H1 (cell line): ENCODE measurements around the gene TMEM89. TPM values are rescaled to one million over a fixed set of nuclear protein-coding genes. Genes with fewer than 3 reads are reported as not detected.

ENCODE experiments used
- CTCF ChIA-PET: fragments of 300-600 bp; sonication (Branson Sonifier 250); formaldehyde crosslinking; loops from one replicate; lab custom pipeline; 2021; ENCODE audit not compliant: partially characterized antibody; lab: Charles Lee
- POLR2A ChIA-PET: fragments of 300-600 bp; sonication (Branson Sonifier 250); formaldehyde crosslinking; loops from one replicate; lab custom pipeline; 2021; ENCODE audit warnings: inconsistent platforms; ENCODE audit not compliant: partially characterized antibody; lab: Charles Lee
- DNase-seq, 2 experiments: peaks; one replicate each; pipeline versions ENCODE4 v3.0.0 to v3.0.0-alpha.2; 2010 to 2022; ENCODE audit warnings: low spot score in 2 of 2, low read depth in 1 of 2, mixed read lengths in 1 of 2
- FAIRE-seq: peaks from 2 replicates; lab custom pipeline; 2011; peaks lifted over from hg19 to GRCh38; lab: Jason Lieb, UNC
- H2AFZ ChIP-seq: 2 replicates; pipeline ENCODE4 v1.8.1; 2012; ENCODE audit warnings: low read length, inconsistent platforms
- H2AK5ac ChIP-seq: 2 replicates; pipeline ENCODE4 v1.6.1; 2013; ENCODE audit warnings: low read depth, low read length
- H2BK120ac ChIP-seq: replicated peaks from 2 replicates; pipeline ENCODE3; 2013; ENCODE audit warnings: low read depth, low read length, inconsistent platforms
- H2BK12ac ChIP-seq: 2 replicates; pipeline ENCODE4 v1.6.1; 2013; ENCODE audit warnings: low read depth, low read length
- H2BK15ac ChIP-seq: 2 replicates; pipeline ENCODE4 v1.6.1; 2013; ENCODE audit warnings: low read length
- H2BK20ac ChIP-seq: 2 replicates; pipeline ENCODE4 v1.6.1; 2013; ENCODE audit warnings: low read length
- H2BK5ac ChIP-seq: 2 replicates; pipeline ENCODE4 v1.6.1; 2013; ENCODE audit warnings: low read depth, low read length
- H3K14ac ChIP-seq: 2 replicates; pipeline ENCODE4 v1.6.1; 2013; ENCODE audit warnings: inconsistent platforms; ENCODE audit not compliant: insufficient read length
- H3K18ac ChIP-seq: 2 replicates; pipeline ENCODE4 v1.6.1; 2013; ENCODE audit warnings: low read length; ENCODE audit errors: extremely low read depth
- H3K23ac ChIP-seq: 2 replicates; pipeline ENCODE4 v1.6.1; 2013; ENCODE audit warnings: inconsistent platforms; ENCODE audit not compliant: insufficient read length
- H3K23me2 ChIP-seq: 2 replicates; pipeline ENCODE4 v1.6.1; 2013; ENCODE audit warnings: low read depth, low read length
- H3K27ac ChIP-seq: 2 replicates; pipeline ENCODE4 v1.6.1; 2011; ENCODE audit warnings: low read depth, low read length, inconsistent platforms
- H3K27me3 ChIP-seq, 4 experiments: replicated peaks in 1 of 4; 1 replicate in 1 of 4; 2 replicates in 3 of 4; pipeline versions ENCODE4 v1.6.1 to v1.8.1; 2011 to 2013; ENCODE audit warnings: low read length in 3 of 4, mild to moderate bottlenecking in 3 of 4, inconsistent platforms in 2 of 4, mixed read lengths in 2 of 4, moderate library complexity in 1 of 4; ENCODE audit not compliant: control insufficient read depth in 3 of 4, insufficient read depth in 3 of 4; ENCODE audit errors: extremely low read depth in 1 of 4
- H3K36me3 ChIP-seq, 4 experiments: 2 replicates each; pipeline versions ENCODE4 v1.6.1 to v1.8.1; 2011 to 2013; ENCODE audit warnings: mild to moderate bottlenecking in 4 of 4, low read length in 3 of 4, moderate library complexity in 2 of 4, control low read depth in 1 of 4, inconsistent platforms in 1 of 4; ENCODE audit not compliant: insufficient read depth in 4 of 4, control insufficient read depth in 2 of 4
- H3K4ac ChIP-seq: replicated peaks from 2 replicates; pipeline ENCODE3; 2013; ENCODE audit warnings: low read length, low read depth, mixed read lengths, inconsistent platforms; ENCODE audit not compliant: insufficient read length
- H3K4me1 ChIP-seq, 4 experiments: replicated peaks in 1 of 4; 1 replicate in 1 of 4; 2 replicates in 3 of 4; pipeline versions ENCODE4 v1.6.1 to v1.8.1; 2011 to 2013; ENCODE audit warnings: low read length in 3 of 4, inconsistent platforms in 2 of 4, mixed read lengths in 1 of 4; ENCODE audit not compliant: insufficient read depth in 4 of 4, control insufficient read depth in 3 of 4
- H3K4me2 ChIP-seq, 2 experiments: 2 replicates each; pipeline versions ENCODE4 v1.6.1 to v1.8.1; 2011 to 2013; ENCODE audit warnings: low read depth in 2 of 2, low read length in 2 of 2, control low read depth in 1 of 2, inconsistent platforms in 1 of 2, mild to moderate bottlenecking in 1 of 2; ENCODE audit not compliant: insufficient read depth in 1 of 2
- H3K4me3 ChIP-seq, 4 experiments: fragments of 200-600, 300-600 bp in 1 of 4; sonication (generic), shearing (Covaris generic), sonication (Bioruptor Twin) in 1 of 4; 2 replicates each; pipeline versions ENCODE4 v1.5.1 to v1.8.1; 2011 to 2016; ENCODE audit warnings: low read length in 4 of 4, low read depth in 3 of 4, control low read depth in 2 of 4, inconsistent platforms in 2 of 4, mild to moderate bottlenecking in 2 of 4, mixed read lengths in 1 of 4, moderate library complexity in 1 of 4; ENCODE audit not compliant: insufficient read depth in 2 of 4; ENCODE audit errors: extremely low read depth in 1 of 4
- H3K56ac ChIP-seq: replicated peaks from 2 replicates; pipeline ENCODE3; 2013; ENCODE audit warnings: low read depth, mild to moderate bottlenecking, mixed read lengths, low read length, inconsistent platforms; ENCODE audit not compliant: insufficient read length
- H3K79me1 ChIP-seq: 2 replicates; pipeline ENCODE4 v1.6.1; 2013; ENCODE audit warnings: low read depth, low read length, control low read depth
- H3K79me2 ChIP-seq, 2 experiments: 2 replicates each; pipeline versions ENCODE4 v1.6.1 to v1.8.1; 2012 to 2013; ENCODE audit warnings: low read length in 2 of 2, mild to moderate bottlenecking in 2 of 2, inconsistent platforms in 1 of 2; ENCODE audit not compliant: insufficient read depth in 2 of 2, control insufficient read depth in 1 of 2
- H3K9ac ChIP-seq, 4 experiments: replicated peaks in 1 of 4; 1 replicate in 1 of 4; 2 replicates in 3 of 4; pipeline versions ENCODE4 v1.6.1 to v1.8.1; 2011 to 2013; ENCODE audit warnings: low read depth in 3 of 4, low read length in 3 of 4, control low read depth in 2 of 4, mild to moderate bottlenecking in 2 of 4, moderate library complexity in 2 of 4, inconsistent platforms in 1 of 4; ENCODE audit errors: extremely low read depth in 1 of 4
- H3K9me3 ChIP-seq, 2 experiments: 2 replicates each; pipeline versions ENCODE4 v1.6.1 to v1.8.1; 2012 to 2013; ENCODE audit warnings: mild to moderate bottlenecking in 2 of 2, moderate library complexity in 2 of 2, control low read depth in 1 of 2, inconsistent platforms in 1 of 2, low read depth in 1 of 2, low read length in 1 of 2, mixed read lengths in 1 of 2; ENCODE audit not compliant: insufficient read depth in 2 of 2
- H4K20me1 ChIP-seq, 2 experiments: replicated peaks in 1 of 2; 2 replicates each; pipeline versions ENCODE3 to v1.8.1; 2011 to 2013; ENCODE audit warnings: inconsistent platforms in 2 of 2, low read length in 2 of 2, mild to moderate bottlenecking in 1 of 2; ENCODE audit not compliant: insufficient read depth in 2 of 2, control insufficient read depth in 1 of 2
- H4K5ac ChIP-seq: 2 replicates; pipeline ENCODE4 v1.6.1; 2013; ENCODE audit warnings: low read length, low read depth, mixed read lengths, inconsistent platforms; ENCODE audit not compliant: insufficient read length
- H4K8ac ChIP-seq: 2 replicates; pipeline ENCODE4 v1.8.0; 2013; ENCODE audit warnings: mild to moderate bottlenecking, moderate library complexity, low read length, inconsistent platforms; ENCODE audit not compliant: insufficient read depth; ENCODE audit errors: extremely low read depth
- H4K91ac ChIP-seq: replicated peaks from 2 replicates; pipeline ENCODE3; 2013; ENCODE audit warnings: low read length, mixed read lengths, inconsistent platforms; ENCODE audit not compliant: insufficient read length
- CTCF ChIP-seq, 3 experiments: IDR thresholded peaks; 1 replicate in 2 of 3; 2 replicates in 1 of 3; pipeline versions ENCODE4 v1.5.1 to v1.6.1; 2011; ENCODE audit warnings: low read length in 3 of 3, mild to moderate bottlenecking in 3 of 3, inconsistent platforms in 2 of 3, low read depth in 1 of 3, moderate library complexity in 1 of 3; ENCODE audit not compliant: insufficient read depth in 1 of 3; ENCODE audit errors: control extremely low read depth in 1 of 3
- FOSL1 ChIP-seq: IDR thresholded peaks from 2 replicates; pipeline ENCODE4 v1.6.1; 2011; ENCODE audit warnings: mild to moderate bottlenecking, low read depth, low read length, moderate library complexity; ENCODE audit not compliant: insufficient read depth
- KDM5A ChIP-seq: fragments of 200-600 bp; IDR thresholded peaks from 2 replicates; pipeline ENCODE4 v1.7.1; 2012; ENCODE audit warnings: mild to moderate bottlenecking, low read length, inconsistent platforms, mixed read lengths
- MAFK ChIP-seq: IDR thresholded peaks from 2 replicates; pipeline ENCODE4 v1.6.1; 2012; ENCODE audit warnings: low read depth, mild to moderate bottlenecking, improper control_type of control experiment, low read length
- NRF1 ChIP-seq: IDR thresholded peaks from 2 replicates; pipeline ENCODE4 v1.6.1; 2011; ENCODE audit warnings: mild to moderate bottlenecking, low read depth, low read length, improper control_type of control experiment
- SIN3A ChIP-seq, 2 experiments: IDR thresholded peaks in 1 of 2; conservative IDR thresholded peaks in 1 of 2; 2 replicates each; pipeline ENCODE4 v1.6.1; 2011 to 2012; ENCODE audit warnings: low read length in 2 of 2, improper control_type of control experiment in 1 of 2, low read depth in 1 of 2, mild to moderate bottlenecking in 1 of 2
- SRF ChIP-seq: IDR thresholded peaks from 2 replicates; pipeline ENCODE4 v1.6.1; 2011; ENCODE audit warnings: mild to moderate bottlenecking, low read depth, low read length, moderate library complexity
- WGBS, 2 experiments: shearing (Covaris generic) in 1 of 2; methylation state at CpG; one replicate each; pipeline versions ENCODE4 v1.1.6 to v1.1.7; 2013 to 2015; ENCODE audit warnings: low lambda C conversion rate in 2 of 2, mixed read lengths in 2 of 2, inconsistent platforms in 1 of 2, low coverage in 1 of 2, missing lambda C conversion rate in 1 of 2; ENCODE audit not compliant: insufficient replicate concordance in 2 of 2, insufficient coverage in 1 of 2, insufficient read length in 1 of 2; ENCODE audit errors: extremely low coverage in 1 of 2, missing lambda C conversion rate in 1 of 2; 5-methylcytosine and 5-hydroxymethylcytosine counted together
- polyA plus RNA-seq, 7 experiments: library from polyadenylated mRNA; depleted of rRNA in 3 of 7; stranded (reverse) in 5 of 7; unstranded in 2 of 7; fragments of >200 nt in 5 of 7; fragments of 200-250 nt in 2 of 7; gene quantifications; 1 replicate in 5 of 7; 2 replicates in 1 of 7; 4 replicates in 1 of 7; pipeline versions ENCODE4 v1.2.1 to v1.2.3, GENCODE V29; 2011 to 2013; ENCODE audit warnings: missing spikeins in 2 of 7, mixed read lengths in 2 of 7
- total RNA-seq: library from RNA; stranded (reverse); fragmentation: NEBNext Ultra II Directional; extraction: Animal tissue kit (Norgen Biotek cat#: 25700); gene quantifications from 2 replicates; pipeline ENCODE4 v1.2.1, GENCODE V29; 2021

Gene TMEM89
- total and polyA plus RNA-seq, 2 of the 8 experiments (the other 6 are each of a cell fraction or from before 2014, with no cell fraction given): not detected

GRCh38 chr3:48641396-48641795, 19.8 kb upstream of the TMEM89 start:
- ChIA-PET POLR2A (interaction anchor here (9.0 to 9.8 kb wide), 2 partner anchors 12 to 21 kb away, joined by 91 to 111 read pairs; partner anchors contain the start of gene CELSR3), CTCF (interaction anchor here (0.6 to 2.4 kb wide), 3 partner anchors 15 to 19 kb away, joined by 3 to 9 read pairs (median 3); no protein-coding TSS in a partner anchor)
- Histone ChIP-seq H2BK120ac (no peak overlapping the region), H2BK20ac (no peak overlapping the region), H3K23me2 (no peaks in the 10 kb centered on the region), H3K4me3 (no peak overlapping the region), H2BK5ac (no peak overlapping the region), H3K79me2 (no peaks in the 10 kb centered on the region), H4K5ac (no peak overlapping the region), H2BK12ac (no peak overlapping the region), H3K4ac (no peak overlapping the region), H3K9me3 (no peaks in the 10 kb centered on the region), H3K27me3 (no peaks in the 10 kb centered on the region), H3K27ac (no peak overlapping the region), H3K18ac (no peak overlapping the region), H2AK5ac (no peak overlapping the region), H4K20me1 (peaks cover 3 to 11% of the 10 kb centered on the region in 2 experiments), H2AFZ (no peak overlapping the region), H3K4me1 (peaks cover 0 to 3% (median under 1%) of the 10 kb centered on the region in 4 experiments), H3K14ac (no peak overlapping the region), H4K91ac (no peak overlapping the region), H3K4me2 (no peak overlapping the region), H3K23ac (no peak overlapping the region), H3K9ac (no peak overlapping the region), H3K79me1 (no peaks in the 10 kb centered on the region; the same call in 1 of the 2 replicates), H4K8ac (no peak overlapping the region)
- WGBS, 2 experiments: 94% methylated on average over 3 of the region's 3 CpGs; no CpG with 5 or more reads in 1 of the 2 experiments
- FAIRE-seq (no peak), DNase-seq (no peak)
- TF ChIP-seq NRF1: no peak
- TF ChIP-seq SRF: no peak
- no peak for TF ChIP-seq FOSL1
- no peak for TF ChIP-seq CTCF (IDR thresholded peaks at IDR 0.05; ENCODE audit: control extremely low read depth in 1 of 3, insufficient read depth in 1 of 3, low read depth in 1 of 3, low read length in 3 of 3)
- TF ChIP-seq KDM5A: no peak
- TF ChIP-seq MAFK: no peak
- TF ChIP-seq SIN3A (conservative IDR thresholded peaks at IDR 0.05 in 1 of 2, IDR thresholded peaks at IDR 0.05 in 1 of 2; ENCODE audit: low read depth in 1 of 2, low read length in 2 of 2): no peak
- TF ChIP-seq, all 59 proteins: peak for 0
- Histone ChIP-seq H3K36me3 (peaks cover 3 to 35% (median 21%) of the 10 kb centered on the region in 4 experiments; a peak in 5 of 8 replicates), H3K56ac (no peak overlapping the region), H2BK15ac (no peak overlapping the region)
